Stromal cell of bone marrow (primary cell): ENCODE results near the gene PPP1CA.
A peak's percentile ranks its signal among the peaks of the same experiment; 100 is the strongest.
"Not testable (repeated sequence)": the region's sequence is repeated elsewhere in the genome, so short reads cannot be mapped to it uniquely, and the experiment has no call there.

Source experiments
- DNase-seq: peaks from one replicate; pipeline ENCODE4 v3.0.0-alpha.2; 2012; ENCODE audit warnings: low read depth

Gene PPP1CA

DNA sequence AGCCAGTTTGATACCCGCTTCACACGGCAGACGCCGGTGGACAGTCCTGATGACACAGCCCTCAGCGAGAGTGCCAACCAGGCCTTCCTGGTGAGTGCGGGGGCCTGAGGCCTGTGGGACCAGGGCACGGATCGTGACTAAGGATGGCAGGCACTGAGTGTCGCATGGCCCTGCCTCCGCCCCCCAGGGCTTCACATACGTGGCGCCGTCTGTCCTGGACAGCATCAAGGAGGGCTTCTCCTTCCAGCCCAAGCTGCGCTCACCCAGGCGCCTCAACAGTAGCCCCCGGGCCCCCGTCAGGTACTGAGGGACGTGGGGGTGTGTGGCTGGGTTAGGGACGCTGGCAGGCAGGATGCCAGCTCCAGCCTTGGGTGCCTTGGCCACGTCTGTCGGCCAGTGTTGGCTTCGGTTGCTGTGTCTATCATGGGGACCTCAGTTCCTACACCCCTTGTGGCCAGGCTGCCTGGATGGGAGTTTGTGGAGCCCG is 32.8 kb upstream of the PPP1CA start:
- no peak for DNase-seq

DNA sequence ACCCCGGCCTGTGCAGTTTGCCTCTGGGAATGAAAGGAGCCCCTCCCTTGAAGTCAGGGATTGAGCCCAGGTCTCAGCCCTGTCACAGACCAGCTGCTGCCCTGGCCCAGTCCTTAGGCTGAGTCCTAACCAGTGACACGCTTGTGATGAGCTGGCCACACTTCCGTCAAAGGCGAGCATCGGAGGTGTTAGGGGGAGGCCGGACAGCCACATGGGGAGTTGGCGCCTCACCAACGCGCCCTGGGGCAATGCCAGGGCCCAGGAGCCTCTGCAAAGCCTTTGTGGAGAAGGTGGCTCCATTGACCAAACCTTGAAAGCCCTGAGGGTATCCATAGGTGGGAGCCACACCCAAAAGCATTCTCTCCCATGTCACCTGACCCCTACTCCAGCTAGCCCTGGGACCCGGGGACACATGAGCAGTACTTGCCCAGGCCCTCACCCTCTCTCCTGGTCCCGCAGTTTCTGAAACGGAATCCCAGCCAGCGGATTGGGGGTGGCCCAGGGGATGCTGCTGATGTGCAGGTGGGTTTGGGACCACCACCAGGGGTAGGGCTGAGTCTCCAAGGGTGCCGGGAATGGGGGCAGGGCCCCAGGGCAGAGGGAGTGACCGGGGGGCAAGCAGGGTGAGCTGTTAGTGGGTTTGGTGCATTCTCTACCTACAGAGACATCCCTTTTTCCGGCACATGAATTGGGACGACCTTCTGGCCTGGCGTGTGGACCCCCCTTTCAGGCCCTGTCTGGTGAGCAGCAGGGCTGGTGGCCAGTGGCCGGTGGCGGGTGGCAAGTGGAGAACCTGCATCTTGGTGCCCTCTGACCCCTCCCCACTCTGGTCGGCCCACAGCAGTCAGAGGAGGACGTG is 32.1 kb upstream of the PPP1CA start:
- DNase-seq = no peak

DNA sequence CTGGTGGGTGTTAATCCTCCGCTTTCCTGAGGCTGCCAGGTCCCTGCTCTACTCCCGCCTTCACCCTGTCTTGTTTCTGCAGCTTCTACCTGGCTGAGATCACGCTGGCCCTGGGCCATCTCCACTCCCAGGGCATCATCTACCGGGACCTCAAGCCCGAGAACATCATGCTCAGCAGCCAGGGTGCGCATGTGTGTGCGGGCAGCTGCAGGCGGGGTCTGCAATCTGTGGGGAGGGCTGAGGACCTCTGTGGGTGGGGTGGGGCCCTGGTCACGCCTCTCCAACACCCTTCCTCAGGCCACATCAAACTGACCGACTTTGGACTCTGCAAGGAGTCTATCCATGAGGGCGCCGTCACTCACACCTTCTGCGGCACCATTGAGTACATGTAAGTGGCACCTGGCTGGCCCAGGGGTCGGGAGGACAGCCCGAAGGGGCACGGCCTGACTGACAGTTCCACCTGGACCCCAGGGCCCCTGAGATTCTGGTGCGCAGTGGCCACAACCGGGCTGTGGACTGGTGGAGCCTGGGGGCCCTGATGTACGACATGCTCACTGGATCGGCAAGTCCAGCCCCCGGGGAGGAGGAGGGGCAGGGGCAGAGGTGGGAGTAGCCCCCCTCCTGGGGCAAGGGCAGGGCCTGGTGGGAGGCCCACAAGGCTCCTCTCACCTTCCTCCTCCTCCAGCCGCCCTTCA is 31.1 kb upstream of the PPP1CA start:
- DNase-seq = no peak

DNA sequence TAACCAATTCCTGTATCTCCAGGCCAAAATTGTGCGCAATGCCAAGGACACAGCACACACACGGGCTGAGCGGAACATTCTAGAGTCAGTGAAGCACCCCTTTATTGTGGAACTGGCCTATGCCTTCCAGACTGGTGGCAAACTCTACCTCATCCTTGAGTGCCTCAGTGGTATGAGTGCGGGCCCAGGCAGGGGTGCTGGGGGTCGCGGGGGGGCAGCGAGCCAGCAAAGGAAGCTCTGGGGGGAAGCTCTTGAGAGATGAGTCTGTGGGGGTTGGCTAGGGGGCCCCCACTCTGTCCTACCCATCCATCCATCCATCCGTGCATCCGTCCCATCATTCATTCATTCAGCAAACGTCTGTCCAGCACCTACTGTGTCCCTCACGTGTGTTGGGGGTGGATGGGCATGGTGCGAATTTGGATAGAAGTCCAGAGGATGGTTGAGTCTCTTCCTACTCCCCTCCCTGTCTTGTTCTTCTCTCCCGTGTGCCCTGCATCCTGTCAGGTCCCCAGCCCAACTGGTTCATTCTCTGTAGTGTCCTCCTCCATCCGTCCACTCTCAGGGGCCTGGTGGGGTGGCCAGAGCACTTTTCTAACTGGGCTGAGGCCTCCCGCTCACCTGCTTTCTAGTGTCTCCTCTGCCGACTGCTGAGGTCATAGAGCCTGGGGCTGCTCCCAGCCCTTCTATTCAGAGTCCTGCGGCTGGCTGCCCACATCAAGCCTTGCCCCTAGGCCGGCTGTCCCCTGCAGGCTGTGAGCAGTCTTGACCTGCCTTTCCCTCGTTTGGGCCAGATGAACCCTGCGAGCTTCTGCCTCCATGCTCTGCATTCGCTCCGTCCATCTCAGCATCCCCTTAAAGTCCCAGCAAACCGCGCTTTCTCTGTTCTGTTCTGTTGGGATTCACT is 29.9 kb upstream of the PPP1CA start:
- no peak for DNase-seq

DNA sequence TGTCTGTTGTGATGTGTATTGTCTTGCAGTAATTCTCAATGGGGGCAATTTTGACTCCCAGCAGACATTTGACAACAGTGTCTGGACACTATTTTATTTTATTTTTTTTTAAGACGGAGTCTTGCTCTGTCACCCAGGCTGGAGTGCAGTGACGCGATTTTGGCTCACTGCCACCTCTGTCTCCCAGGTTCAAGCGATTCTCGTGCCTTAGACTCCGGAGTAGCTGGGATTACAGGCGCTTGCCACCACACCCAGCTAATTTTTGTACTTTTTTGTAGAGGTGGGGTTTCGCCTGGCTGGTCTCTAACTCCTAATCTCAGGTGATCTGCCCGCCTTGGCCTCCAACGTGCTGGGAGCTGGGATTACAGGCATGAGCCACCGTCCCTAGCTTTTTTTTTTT is 28.1 kb upstream of the PPP1CA start:
- DNase-seq = no peak

DNA sequence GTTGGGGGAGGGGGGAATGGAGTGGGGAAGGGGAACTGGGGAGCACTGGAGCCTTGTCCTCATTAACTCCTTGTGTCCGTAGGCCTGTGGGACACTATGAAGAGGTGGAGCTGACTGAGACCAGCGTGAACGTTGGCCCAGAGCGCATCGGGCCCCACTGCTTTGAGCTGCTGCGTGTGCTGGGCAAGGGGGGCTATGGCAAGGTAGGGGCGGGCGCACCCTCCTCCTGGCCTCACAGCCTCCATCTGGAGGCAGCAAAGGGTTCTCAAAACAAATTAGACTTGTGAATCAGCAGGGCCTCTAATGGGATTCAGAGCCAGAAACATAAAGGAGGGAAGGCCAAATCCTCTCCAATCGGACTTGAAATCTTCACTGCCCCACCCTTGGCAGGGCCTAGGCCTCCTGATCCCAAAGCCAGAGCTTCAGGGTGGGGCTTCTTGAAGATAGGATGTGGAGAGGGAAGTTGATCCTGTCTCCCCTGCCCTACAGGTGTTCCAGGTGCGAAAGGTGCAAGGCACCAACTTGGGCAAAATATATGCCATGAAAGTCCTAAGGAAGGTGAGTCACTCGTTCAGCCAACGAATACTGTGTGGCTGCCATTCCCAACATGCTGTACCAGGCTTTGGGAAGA is 27.5 kb upstream of the PPP1CA start:
- no peak for DNase-seq

DNA sequence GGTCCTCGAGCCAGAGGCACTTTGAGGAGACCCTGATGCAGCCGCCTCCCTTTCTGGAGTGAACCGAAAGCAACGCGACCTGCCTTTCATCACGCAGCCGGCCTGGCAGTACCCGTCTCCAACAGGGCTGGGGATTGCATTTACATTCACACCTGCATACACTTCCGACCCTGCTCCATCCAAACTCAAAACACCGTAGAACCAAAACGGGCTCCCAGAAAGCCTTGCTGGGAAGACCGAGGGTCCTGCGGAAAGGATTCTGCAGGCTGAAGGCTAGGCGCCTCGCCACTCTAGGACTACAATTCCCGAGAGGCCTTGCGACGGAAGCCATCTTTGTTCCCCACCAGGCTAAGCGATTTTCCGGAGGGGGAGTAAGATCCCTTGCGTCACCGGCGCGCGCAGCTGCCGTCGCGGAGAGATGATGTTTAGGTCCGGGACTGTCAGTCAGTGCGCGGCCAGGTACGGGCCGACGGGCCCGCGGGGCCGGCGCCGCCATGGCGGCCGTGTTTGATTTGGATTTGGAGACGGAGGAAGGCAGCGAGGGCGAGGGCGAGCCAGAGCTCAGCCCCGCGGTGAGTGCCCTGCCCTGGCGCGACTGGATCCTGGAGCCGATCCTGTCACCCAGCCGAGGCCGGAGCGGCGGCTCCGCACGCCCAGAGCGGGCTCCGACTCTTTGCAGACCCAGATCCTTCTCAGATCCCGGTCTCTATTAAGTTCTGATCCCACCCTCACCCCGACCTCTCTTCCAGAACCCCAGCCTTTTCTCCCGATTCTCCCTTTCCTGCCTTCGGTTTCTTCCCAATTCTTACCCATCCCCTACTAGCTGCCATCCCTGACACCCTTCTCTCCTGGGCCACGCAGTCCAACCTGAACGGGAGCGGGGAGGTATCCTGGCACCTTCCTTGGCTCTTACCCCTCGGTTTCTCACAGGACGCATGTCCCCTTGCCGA is 26.7 kb upstream of the PPP1CA start, which contains the start of gene RPS6KB2:
RPS6KB2 (plus strand) TSS at position 443 of the 950 bp plus-strand sequence; CDS start at position 495, 52 bp downstream.
- DNase-seq = peak; percentile 95

DNA sequence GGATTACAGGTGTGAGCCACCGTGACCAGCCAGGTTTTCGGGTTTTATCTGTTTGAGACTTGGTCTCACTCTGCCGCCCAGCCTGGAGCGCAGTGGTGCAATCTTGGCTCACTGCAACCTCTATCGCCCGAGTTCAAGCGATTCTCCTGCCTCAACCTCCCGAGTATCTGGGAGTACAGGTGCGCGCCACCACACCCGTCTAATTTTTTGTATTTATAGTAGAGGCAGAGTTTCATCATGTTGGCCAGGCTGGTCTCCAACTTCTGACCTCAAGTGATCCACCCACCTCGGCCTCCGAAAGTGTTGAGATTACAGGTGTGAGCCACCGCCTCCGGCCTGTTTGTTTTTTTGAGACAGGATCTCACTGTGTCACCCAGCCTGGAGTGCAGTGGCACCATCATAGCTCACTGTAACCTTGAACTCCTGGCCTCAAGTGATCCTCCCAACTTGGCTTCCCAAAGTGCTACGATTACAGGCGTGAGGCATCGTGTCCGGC is 25.8 kb upstream of the PPP1CA start:
- not testable (repeated sequence) for DNase-seq

DNA sequence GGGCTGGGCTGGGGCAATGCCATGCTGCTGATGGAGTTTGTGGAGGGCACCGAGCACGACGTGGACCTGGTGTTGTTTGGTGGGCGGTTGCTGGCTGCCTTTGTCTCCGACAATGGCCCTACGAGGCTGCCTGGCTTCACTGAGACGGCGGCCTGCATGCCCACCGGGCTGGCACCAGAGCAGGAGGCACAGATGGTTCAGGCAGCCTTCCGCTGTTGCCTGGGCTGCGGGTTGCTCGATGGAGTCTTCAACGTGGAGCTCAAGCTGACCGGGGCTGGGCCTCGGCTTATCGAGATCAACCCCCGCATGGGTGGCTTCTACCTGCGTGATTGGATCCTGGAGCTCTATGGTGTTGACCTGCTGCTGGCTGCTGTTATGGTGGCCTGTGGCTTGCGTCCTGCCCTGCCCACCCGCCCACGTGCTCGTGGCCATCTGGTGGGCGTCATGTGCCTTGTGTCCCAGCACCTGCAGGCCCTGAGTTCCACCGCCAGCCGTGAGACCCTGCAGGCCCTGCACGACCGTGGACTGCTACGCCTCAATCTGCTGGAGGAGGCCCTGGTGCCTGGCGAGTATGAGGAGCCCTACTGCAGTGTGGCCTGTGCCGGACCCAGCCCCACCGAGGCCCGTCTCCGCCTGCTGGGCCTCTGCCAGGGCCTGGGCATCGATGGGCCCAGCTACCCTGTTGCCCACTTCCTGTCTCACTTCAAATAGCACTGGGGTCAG is 22.4 kb upstream of the PPP1CA start:
- DNase-seq = no peak

DNA sequence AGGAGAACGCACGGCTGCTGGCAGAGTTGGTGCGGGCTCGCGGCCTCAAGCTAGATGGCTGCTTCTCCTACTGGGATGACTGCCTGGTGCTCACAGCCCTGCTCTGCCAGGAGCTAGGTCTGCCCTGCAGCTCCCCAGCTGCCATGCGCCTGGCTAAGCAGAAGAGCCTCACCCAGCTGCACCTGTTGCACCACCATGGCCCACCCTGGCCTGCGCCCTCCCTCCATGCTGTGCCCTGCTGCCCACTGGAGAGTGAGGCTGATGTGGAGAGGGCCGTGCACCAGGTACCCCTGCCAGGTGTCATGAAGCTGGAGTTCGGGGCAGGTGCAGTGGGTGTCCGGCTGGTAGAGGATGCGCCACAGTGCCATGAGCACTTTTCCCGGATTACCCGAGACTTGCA is 21.8 kb upstream of the PPP1CA start:
- no peak for DNase-seq

DNA sequence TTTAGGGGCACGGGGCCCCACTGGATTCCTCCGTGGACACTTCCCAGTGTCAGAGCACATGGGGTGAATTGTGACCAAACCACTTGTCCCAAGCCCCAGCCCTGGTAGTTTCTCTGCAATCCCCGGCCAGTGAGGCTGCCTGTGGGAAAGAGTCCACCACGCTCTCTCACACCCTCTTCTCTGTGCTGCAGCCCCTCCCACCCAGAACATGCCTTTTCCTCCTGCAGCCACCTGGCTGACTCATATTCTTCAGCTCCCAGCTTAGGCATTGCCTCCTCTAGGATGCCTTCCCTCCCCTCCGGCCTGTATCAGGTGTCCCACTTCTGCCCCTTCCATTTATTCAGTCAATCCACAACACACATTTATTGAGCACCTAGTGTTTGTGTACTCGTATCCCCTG is 21.2 kb upstream of the PPP1CA start:
- DNase-seq = no peak

DNA sequence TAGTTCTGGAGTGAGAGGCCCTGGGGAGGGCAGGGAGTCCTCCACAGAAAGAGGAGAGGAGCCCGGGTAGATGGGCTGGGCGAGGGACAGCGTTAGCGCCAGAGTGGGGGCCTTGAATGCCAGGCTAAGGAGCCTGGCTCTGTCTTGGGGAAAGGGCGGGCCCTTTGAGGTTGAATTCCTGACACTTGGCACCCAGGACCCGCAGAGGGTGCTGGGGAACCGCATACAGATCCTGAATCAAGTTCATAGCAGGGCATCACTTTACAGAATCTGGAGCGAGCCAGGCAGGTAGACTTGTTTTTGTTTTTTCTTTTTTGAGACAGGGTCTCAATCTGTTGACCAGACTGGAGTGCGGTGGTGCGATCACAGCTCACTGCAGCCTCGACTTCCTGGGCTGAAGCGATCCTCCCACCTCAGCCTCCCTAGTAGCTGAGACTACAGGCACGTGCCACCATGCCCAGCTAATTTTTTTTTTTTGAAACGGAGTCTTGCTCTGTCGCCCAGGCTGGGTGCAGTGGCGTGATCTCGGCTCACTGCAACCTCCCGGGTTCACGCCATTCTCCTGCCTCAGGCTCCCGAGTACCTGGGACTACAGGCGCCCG is 19.9 kb upstream of the PPP1CA start:
- no peak for DNase-seq

DNA sequence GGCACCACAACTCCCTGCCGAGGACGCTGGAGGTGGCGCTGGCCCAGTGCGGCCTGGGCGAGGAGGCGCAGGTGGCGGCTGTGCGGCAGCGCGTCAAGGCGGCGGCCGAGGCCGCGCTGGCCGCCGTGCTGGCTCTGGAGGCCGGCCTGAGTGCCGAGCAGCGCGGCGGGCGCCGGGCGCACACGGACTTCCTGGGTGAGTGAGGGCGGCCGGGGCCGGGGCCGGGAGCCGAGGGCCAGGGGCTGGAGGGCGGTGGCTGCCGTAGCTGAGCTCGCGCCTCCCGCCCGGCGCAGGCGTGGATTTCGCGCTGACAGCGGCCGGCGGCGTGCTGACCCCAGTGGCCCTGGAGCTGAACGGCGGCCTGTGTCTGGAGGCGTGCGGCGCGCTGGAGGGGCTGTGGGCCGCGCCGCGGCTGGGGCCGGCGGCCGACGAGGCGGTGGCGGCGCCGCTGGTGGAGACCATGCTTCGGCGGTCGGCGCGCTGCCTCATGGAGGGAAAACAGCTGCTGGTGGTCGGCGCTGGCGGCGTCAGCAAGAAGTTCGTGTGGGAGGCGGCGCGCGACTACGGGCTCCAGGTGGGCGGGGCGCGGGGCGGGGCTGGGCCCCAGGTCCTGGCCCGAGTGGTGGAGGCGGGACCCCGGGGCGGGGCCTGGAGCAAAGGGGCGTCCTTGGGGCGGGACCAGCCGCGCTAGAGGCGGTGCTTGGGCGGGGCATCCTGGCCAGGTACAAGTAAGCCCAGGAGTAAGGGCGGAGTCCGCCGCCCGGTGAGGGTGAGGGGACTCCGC is 19.2 kb upstream of the PPP1CA start:
- peak; percentile 76 for DNase-seq

DNA sequence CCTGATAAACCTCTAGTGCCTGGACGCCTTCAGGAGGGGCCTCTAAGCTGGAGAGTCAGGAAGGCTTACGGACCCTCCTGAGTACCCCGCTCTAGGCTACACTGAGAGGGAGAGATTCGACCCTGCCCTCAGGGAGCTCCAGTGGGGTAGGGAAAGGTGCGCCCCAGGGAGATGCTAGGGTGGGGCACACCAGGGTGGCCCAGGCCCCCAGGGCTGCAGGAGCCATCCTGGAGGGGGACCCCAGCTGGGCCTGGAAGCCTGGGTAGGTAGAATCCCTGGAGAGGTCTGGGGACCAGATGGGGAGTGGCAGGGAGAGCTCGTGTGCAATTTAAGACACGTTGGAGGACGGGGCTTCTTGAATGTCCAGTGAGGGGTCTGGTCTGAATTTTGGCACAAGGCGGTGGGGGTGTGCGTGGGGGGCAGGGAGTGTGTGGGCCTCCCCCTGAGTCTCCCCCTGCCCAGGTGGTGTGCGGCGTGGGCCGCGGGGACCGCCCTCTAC is 18.5 kb upstream of the PPP1CA start:
- no peak for DNase-seq

DNA sequence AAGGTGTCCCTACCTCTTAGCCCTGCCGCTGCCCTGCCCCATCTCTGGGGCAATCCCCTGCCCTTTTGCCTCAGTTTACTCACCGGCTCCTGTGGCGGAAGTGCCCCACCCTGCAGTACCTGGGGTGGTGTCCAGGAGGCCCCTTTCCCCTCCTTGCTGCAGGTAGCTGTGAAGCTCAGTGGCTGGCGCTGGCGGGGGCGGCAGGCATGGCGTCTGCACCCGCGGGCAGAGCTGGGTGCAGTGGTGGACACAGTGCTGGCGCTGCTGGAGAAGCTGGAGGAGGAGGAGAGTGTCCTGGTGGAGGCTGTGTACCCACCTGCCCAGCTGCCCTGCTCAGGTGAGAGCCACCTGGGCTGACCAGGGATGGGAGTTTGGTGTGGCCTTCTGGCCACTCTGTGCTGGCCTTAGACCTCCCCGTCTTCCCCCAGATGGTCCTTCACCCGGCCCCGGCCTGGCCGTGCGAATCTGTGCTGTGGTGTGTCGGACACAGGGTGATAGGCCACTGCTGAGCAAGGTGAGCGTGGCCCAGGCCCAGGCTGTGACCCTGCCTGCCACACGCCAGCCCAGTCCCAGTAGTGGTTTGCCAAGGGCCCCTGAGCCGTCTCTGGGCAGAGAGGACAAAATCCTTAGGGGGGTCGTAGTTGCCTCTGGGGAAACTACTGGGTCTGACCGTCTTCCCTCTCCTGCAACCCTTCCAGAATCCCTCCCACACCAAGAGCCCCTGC is 17.8 kb upstream of the PPP1CA start:
- no peak for DNase-seq

DNA sequence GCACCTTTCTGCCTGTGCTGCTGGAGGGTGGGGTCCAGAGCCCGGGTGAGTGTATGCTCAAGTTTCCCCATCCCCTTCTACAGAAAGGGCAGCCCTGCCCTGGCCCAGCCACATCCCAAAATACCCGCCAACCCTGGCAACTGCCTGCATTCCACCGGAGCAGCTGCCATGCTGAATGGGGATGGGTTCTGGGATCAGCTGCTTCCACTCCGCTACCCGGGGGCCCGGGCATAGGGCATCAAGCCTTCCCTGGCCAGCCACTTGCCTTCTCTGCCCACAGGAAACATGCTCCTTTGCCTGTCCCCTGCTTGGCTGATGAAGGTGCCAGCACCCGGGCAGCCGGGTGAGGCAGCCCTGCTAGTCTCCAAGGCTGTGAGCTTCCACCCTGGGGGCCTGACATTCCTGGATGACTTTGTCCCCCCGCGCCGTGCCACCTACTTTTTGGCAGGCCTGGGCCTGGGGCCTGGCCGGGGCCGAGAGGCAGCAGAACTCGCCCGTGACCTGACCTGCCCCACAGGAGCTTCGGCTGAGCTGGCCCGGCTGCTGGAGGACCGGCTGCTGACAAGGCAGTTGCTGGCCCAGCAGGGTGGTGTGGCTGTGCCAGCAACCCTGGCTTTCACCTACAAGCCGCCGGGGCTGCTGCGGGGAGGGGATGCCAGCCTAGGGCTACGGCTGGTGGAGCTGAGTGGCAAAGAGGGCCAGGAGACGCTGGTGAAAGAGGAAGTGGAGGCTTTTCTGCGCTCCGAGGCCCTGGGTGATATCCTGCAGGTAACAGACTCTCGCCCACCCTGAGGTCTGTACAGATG is 17.0 kb upstream of the PPP1CA start:
- no peak for DNase-seq

DNA sequence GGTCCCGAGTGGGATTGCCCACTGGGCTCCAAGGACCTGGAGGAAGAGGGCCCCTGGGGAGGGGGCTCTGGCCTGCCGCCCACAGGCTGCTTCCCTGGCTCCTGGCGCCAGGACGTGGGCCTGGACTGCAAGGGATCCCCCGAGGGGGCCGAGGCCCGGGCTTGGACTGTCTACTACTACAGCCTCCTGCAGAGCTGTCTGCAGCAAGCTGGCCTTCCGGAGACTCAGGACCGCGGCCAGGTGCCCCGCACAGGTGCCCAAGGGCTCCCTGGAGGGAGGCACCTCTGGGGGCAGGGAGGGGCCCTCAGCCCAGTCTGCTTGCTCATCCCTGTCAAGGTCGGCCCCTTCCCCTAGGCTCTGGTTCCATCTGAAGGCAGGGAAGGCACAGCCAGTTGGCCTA is 15.8 kb upstream of the PPP1CA start:
- no peak for DNase-seq
